ENCODE measurements around the gene ASPSCR1. TPM values are rescaled to one million over a fixed set of nuclear protein-coding genes. Genes with fewer than 3 reads are reported as not detected.

Gene ASPSCR1
- total and polyA plus RNA-seq, 2 of the 13 experiments (the other 11 are each of a cell fraction or from before 2014, with no cell fraction given), result 274 to 314 TPM

- TF ChIP-seq ZNF800 (CRISPR knock-in tag; IDR thresholded peaks at IDR 0.05), result no peak
- no peak for TF ChIP-seq FOXA3 (CRISPR knock-in tag; IDR thresholded peaks at IDR 0.05)
- TF ChIP-seq SNAI1 (CRISPR knock-in tag; IDR thresholded peaks at IDR 0.05; ENCODE audit: borderline replicate concordance), result no peak
- TF ChIP-seq TCF7 (IDR thresholded peaks at IDR 0.05; ENCODE audit: low read depth), result peak; percentile 69
- TF ChIP-seq ZNF773 (CRISPR knock-in tag; IDR thresholded peaks at IDR 0.05; ENCODE audit: borderline replicate concordance), result 0 out of 2 replicates have a peak, but pooled peaks have one; percentile 49
- TF ChIP-seq TCF7L2 (IDR thresholded peaks at IDR 0.05; ENCODE audit: low read depth, low read length), result no peak
- TF ChIP-seq CCDC6 (CRISPR knock-in tag; IDR thresholded peaks at IDR 0.05), result peak; percentile 78; the same call in 1 of the 2 replicates
- no peak for TF ChIP-seq RXRA (CRISPR knock-in tag; IDR thresholded peaks at IDR 0.05)
- 0 out of 2 replicates have a peak, but pooled peaks have one; percentile 9 for TF ChIP-seq ZBTB2 (CRISPR knock-in tag; IDR thresholded peaks at IDR 0.05; ENCODE audit: low read depth)
- no peak for TF ChIP-seq ZNF121 (CRISPR knock-in tag; IDR thresholded peaks at IDR 0.05)
- no peak for TF ChIP-seq ZNF264 (CRISPR knock-in tag; IDR thresholded peaks at IDR 0.05)
- TF ChIP-seq FOSL2 (CRISPR knock-in tag; IDR thresholded peaks at IDR 0.05), result no peak
- TF ChIP-seq UBTF (CRISPR knock-in tag; IDR thresholded peaks at IDR 0.05), result peak; percentile 39; the same call in 1 of the 2 replicates
- TF ChIP-seq ZSCAN22 (CRISPR knock-in tag; IDR thresholded peaks at IDR 0.05), result no peak
- TF ChIP-seq RAD21 (CRISPR knock-in tag; IDR thresholded peaks at IDR 0.05), result peak; percentile 86
- TF ChIP-seq HMGXB4 (CRISPR knock-in tag; IDR thresholded peaks at IDR 0.05; ENCODE audit: borderline replicate concordance in 1 of 2, low read depth in 1 of 2), result no peak
- TF ChIP-seq ZSCAN20 (CRISPR knock-in tag; IDR thresholded peaks at IDR 0.05; ENCODE audit: borderline replicate concordance), result 0 out of 2 replicates have a peak, but pooled peaks have one; percentile 49
- TF ChIP-seq ZNF740 (CRISPR knock-in tag; IDR thresholded peaks at IDR 0.05), result peak; percentile 98
- no peak for TF ChIP-seq ZBTB21 (CRISPR knock-in tag; IDR thresholded peaks at IDR 0.05)
- TF ChIP-seq ZNF331 (CRISPR knock-in tag; IDR thresholded peaks at IDR 0.05), result no peak
- no peak for TF ChIP-seq KLF13 (CRISPR knock-in tag; IDR thresholded peaks at IDR 0.05)
- no peak for TF ChIP-seq ZBTB14 (CRISPR knock-in tag; IDR thresholded peaks at IDR 0.05)
These were observed 16.3 kb upstream of the ASPSCR1 start, which contains the start of gene NOTUM (continued) for GRCh38 chr17:81961087-81961511.
